Loucy (cell line): ENCODE data around the gene RAI1.

Source experiments
- CTCF ChIP-seq: fragments of 200-600 bp; sonication (generic); conservative IDR thresholded peaks from 2 replicates; pipeline ENCODE4 v1.5.1; 2014; ENCODE audit warnings: mild to moderate bottlenecking, antibody characterized with exemption, low read length
- EZH2phosphoT487 ChIP-seq: fragments of 200-600 bp; IDR thresholded peaks from 2 replicates; pipeline ENCODE4 v1.6.1; 2018; ENCODE audit warnings: antibody characterized with exemption, mild to moderate bottlenecking, moderate library complexity, borderline replicate concordance

DNA sequence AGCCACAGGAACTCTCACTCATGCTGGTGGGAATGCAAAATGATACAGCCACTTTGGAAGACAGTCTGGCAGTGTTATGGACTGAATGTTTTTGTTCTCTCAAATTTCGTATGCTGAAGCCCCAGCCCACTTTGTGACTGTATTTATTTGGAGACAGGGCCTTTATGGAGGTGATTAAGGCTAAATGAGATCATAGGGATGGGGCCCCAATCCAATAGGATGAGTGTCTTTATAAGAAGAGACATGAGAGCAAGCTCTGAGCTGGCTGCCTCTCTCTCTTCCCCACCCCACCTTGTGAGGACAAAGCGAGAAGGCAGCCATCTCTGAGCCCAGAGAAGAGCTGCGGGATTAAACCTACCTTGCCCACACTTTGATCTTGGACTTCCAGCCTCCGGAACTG, 21.9 kb upstream of the RAI1 start:
- TF ChIP-seq CTCF, result no peak
- TF ChIP-seq EZH2phosphoT487, result no peak
